ENCODE measurements around the gene RRM2.
"Not testable (repeated sequence)": the region's sequence is repeated elsewhere in the genome, so short reads cannot be mapped to it uniquely, and the experiment has no call there.

Gene RRM2

GRCh38 chr2:10091889-10092244 is 30.7 kb upstream of the RRM2 start:
- DNase-seq: not testable (repeated sequence)

DNA sequence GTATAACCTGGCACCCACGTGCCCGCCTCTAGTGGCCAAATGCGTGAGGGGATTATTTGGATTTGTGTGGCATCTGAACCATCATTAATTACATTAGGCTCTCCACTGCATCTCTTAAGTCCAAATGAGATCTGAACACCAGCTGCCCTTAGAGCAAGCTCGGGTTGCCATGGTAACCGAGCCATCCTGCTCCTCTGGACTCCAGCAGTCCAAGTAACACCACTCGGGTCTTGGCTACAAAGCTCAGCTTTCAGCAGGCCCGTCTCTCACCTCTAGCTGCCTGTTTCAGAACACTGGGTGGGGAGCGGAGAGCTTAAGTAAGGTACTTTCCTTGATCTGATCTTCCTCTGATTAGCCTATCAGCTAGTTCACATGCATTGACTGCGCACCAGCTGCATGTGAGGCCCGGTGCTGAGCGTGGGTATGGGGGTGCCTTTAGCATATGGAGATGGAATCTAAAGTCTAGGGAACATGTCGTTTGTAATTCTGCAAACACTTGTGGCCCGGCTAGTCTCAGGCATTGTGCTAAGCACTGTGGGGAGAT is 28.2 kb upstream of the RRM2 start:
- peak; percentile 99 for DNase-seq

DNA sequence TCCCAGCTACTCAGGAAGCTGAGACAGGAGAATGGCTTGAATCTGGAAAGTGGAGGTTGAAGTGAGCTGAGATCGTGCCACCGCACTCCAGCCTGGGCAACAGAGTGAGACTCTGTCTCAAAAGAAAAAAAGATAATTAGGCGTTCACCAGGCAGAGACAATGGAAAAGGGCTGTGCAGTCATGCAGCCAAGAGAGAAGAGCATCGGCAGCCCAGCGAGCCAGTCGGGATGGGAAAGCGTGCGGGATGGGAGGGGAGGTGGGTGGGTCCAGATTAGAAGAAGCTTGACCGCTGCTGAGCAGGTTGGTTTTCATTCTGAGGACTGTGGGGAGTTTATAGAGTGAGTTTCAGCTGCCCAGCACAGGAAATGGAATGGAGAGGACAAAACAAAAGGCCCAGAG is 27.4 kb upstream of the RRM2 start:
- DNase-seq: no peak

DNA sequence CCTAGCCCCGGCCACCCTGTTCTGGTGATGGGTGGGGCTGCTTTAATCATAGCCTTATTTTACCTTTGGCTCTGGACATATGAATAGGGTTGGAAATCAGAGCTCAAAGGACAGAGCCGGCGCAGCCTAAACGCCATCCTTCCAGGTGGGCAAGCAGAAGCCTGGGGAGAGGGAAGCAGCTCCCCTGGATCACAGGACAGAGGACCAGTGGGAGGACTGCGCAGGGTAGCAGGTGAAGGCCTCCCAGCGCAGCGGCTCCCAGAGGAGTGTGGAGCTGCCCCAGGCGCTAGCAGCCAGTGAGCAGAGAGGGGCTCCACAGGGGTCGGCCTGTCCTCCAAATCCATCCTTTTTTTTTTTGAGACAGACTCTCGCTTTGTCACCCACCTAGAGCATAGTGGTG is 25.9 kb upstream of the RRM2 start:
- no peak for DNase-seq

GRCh38 chr2:10097352-10098148 is 25.0 kb upstream of the RRM2 start:
- DNase-seq: peak; percentile 51

- DNase-seq: no peak
Observed at GRCh38 chr2:10101491-10101890, 21.0 kb upstream of the RRM2 start.

DNA sequence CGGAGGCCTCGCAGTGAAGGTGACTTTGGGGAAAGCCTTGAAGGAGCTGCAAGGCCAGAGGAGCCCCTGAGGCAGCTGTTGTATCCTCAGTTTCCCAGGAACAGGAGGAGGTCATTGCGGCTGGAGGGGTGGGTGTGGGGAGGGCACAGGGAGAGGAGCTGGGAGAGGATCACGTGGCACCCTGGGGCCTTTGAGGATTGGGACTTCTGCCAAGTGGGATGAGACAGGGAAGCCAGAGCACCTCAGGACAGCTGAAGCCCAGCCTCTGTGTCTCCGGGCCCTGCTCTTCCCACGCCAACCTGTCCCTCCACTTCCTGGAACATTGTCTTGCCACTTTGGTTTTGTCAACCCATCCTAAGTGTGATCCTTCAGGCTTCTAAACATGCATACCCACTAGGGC is 19.4 kb upstream of the RRM2 start:
- DNase-seq: no peak

- DNase-seq: not testable (repeated sequence)
Observed at GRCh38 chr2:10104906-10105305, 17.6 kb upstream of the RRM2 start.

DNA sequence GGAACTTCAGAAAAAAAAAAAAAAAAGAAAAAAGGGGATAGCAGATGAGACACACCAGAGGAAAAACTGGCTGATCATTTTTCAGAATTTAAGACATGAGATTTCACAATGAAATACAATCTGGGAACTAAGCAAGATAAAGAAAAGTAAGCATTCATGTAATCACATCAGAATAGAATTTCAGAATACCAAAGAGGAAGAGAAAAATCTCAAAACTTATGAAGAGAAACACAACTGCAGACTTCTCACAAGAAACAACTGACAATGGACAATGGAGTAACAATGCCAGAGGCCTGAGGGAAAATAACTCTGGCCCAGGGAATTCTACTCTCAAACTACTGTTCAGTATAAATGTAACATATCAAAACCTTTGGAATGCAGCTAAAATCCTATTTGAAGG is 13.2 kb upstream of the RRM2 start:
- DNase-seq: no peak

- DNase-seq: no peak
Observed at GRCh38 chr2:10119027-10119325, 3.6 kb upstream of the RRM2 start.

GRCh38 chr2:10119601-10120157 is 2.9 kb upstream of the RRM2 start:
- no peak for DNase-seq

- peak; percentile 82 for DNase-seq
Observed at GRCh38 chr2:10120158-10120876, 2.2 kb upstream of the RRM2 start.

DNA sequence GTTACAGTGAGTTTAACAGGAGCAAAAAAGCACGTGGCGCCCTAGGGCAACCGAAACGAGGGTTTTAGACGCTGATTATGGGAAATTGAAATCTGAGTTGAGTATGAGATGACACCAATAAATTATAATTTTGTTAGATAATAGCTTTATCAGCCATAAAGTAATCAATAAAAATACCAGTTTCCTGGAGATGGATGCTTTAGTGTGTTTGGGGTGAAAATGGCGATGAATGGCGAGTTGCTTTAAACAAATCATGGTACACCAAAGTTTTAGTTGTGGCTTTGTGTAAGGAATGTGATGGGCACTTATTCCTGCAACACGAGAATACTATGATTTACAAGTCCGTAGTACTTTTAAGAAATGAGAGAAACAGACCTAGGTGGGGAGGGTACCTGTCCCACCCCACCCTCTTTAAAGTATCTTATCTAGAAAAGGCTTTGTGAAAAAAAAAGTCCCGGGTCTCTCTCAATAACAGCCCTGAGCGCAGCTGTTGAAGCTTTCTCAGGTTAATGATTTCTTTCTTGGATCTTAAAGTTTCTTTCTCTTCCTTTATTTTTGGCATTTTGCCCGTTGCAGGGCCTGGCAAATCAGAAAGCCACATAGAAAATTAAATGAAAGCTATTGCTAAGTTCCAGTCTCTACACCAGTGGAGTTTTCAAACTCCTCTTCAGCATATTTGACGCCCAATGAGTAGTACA is 1.5 kb upstream of the RRM2 start:
- no peak for DNase-seq

DNA sequence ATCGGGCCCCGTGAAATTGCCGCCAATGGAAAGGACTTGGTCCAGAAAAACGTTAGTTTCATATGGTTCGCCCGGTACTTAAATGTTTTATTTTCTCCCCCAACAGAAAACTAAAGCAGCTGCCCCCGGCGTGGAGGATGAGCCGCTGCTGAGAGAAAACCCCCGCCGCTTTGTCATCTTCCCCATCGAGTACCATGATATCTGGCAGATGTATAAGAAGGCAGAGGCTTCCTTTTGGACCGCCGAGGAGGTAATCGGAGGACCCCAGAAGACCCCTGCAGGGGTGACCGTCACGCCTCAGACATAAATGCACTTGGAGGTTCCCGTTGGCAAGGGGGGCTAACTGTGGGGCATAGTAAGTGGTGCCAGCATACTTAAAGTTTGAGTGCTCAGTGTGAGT is 742 bp downstream of the RRM2 start:
- DNase-seq: no peak

DNA sequence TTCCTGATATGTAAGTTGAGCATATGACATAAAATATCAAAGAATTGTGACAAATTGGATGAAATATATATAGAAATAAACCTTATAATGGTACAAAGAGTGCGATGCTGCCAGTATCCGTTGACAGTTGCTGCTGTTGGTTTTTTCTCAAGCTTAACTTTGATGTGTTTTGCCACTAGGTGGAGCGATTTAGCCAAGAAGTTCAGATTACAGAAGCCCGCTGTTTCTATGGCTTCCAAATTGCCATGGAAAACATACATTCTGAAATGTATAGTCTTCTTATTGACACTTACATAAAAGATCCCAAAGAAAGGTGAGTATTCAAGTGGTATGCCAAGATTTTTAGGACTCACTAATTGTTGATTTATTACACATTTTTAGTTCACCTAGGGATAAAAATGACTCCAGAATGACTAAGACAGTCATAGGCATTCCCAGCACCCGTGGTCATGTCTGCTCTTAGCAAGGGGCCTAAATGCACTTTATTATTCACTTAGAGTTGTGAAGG is 2.1 kb downstream of the RRM2 start:
- DNase-seq: peak; percentile 25

- DNase-seq: no peak
Observed at GRCh38 chr2:10125842-10126631, 3.5 kb downstream of the RRM2 start.

- no peak for DNase-seq
Observed at GRCh38 chr2:10126632-10127026, 4.1 kb downstream of the RRM2 start.

DNA sequence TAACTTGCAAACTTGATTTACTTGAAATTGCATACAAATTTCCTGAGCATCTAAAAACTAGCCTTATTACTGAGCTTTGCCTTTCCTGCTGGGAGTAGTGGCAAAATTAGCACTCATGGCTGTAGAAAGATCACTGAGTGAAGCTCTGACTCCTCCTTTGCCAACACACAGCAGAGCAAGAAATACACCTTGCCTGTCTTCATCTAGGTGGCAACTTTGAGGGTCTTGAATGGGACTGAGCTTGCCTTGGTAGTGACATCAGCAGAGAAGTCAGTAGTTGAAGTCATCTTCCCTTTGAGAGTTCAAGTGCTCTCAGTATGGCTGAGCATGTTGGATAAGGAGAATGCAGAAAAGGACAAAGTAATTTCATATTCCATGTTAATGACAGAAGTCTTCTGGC is 5.9 kb downstream of the RRM2 start:
- no peak for DNase-seq

DNA sequence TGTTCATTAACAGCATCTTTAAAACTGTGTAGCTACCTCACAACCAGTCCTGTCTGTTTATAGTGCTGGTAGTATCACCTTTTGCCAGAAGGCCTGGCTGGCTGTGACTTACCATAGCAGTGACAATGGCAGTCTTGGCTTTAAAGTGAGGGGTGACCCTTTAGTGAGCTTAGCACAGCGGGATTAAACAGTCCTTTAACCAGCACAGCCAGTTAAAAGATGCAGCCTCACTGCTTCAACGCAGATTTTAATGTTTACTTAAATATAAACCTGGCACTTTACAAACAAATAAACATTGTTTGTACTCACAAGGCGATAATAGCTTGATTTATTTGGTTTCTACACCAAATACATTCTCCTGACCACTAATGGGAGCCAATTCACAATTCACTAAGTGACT is 7.0 kb downstream of the RRM2 start:
- DNase-seq: no peak

DNA sequence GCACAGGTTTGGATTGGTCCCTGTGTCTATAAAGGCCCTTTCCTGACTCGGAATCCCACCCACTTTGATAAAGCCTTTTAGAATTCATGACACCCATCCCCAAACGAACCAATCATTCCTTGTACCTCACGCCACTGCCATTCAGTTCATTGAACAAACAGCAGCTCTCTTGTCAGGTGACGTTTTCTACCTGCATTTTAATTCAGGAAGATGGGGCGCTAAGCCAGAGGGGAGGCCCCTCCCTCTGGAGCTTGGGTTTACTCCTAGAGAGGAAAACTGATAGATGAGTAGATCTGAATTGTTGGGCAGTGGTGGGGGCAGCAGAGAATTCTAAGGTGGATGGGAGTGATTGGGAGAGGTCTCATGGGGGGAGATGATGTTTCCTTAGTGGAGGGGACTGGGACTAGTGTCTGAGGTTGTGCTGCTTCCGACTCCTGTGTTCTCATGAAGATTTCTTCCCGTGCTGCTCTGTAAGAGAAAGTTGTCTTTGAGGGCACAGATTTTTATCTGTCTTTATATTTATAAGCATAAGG is 9.6 kb downstream of the RRM2 start:
- no peak for DNase-seq

- no peak for DNase-seq
Observed at GRCh38 chr2:10132596-10132995, 10.1 kb downstream of the RRM2 start.

GRCh38 chr2:10132996-10133647 is 10.6 kb downstream of the RRM2 start:
- no peak for DNase-seq
